HL-60/S4 (cell line): ENCODE data around the gene ZNF678.

Source experiments
- in situ Hi-C: fragments of 300-500 bp; cut with MboI; formaldehyde crosslinking; loops from 2 replicates; pipeline ENCODE4 v1.14.3; 2022; ENCODE audit warnings: low sequenced_read_pairs

Gene ZNF678

DNA sequence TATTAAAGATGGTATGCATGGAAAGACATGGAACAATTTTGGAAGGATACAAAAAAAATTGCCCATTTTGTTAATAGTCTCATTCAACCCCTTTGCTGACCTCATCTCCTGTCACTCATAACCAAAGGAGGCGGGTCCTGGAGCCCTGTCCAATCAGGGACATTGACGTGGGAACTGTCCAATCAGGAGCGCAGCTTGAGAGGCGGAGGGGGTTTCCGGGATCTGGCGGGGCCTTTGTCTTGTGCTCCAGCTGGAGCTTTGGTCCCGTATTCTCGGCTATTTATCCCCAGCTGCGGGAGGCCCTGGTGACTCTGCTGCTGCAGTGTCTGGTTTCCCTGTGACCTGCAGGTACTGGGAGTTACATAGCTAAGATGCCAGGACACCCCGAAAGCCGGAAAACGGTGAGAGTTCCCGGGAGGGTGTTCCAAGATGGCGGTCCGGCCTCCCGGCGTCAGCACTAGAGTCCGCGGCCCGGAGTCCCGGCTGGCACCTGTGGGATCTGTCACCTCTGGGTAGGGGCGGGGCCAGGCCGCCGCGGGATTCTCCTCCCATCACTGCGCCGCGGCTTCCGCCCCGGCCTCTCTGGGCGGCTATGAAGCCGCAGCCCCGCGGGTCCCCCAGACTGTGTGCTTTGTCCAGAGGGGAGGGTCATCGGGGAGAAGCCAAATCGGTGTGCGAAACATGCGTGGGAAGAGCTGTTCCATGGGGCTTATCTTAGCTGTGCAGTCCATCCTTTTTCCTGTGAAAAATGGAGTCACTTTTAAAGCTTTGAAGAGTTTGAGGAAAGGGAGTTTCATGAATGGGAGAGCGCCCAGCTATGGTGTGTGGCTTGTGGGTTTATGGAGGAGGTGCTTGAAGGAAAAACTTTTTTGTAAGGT, at the start of gene ZNF678:
ZNF678 (plus strand) TSS at position 233 of the 878 bp plus-strand sequence. CDS start 87,436 bp downstream, outside the sequence.
- in situ Hi-C loops = no loop called here

DNA sequence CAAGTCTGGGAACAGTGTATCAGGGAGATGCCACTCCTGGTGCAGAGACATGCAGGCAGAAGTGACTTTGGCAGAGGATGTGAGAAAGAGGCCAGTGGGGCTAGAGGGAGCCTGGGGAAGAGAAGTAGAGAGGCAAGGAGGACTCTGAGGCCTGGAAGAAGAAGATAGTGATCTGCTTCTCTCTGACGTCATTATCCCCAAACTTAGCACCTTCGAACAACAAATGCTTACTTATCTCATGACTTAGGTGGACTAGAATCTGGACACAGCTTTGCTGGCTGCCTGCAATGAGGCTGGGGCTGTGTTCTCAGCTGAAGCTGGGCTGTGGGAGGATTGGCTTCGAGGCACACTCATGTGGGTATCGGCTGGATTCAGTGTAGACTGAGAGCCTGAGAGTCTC, 44.5 kb upstream of the ZNF678 start:
- in situ Hi-C loops = no loop called here

DNA sequence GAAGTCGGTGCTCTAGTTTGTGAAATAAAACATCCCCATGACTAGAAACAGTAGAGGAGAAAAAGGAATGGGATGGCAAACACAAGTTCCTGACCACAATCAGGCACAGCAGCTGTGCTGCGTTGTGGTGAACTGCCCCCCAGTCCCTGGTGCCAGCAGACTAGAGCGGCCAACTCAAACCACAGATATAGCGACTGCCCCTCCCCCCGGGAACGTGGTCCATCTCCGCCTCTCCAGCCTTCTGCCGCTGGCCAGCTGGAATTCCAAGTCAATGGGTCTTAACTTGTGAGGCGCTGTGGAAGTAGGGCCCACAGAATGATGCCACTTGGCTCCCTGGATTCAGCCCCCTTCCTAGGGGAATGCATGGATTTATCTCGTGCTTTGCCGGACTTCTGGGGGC, 41.6 kb upstream of the ZNF678 start:
- in situ Hi-C loops = no loop called here

DNA sequence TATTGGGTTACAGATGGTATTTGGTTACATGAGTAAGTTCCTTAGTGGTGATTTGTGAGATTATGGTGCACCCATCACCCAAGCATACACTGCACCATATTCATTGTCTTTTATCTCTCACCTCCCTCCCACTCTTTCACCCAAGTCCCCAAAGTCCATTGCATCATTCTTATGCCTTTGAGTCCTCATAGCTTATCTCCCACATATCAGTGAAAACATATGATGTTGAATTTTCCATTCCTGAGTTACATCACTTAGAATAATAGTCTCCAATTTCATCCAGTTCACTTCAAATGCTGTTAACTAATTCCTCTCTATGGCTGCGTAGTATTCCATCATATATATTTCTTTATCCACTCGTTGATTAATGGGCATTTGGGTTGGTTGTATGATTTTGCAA, 36.8 kb upstream of the ZNF678 start:
- in situ Hi-C loops = no loop called here

DNA sequence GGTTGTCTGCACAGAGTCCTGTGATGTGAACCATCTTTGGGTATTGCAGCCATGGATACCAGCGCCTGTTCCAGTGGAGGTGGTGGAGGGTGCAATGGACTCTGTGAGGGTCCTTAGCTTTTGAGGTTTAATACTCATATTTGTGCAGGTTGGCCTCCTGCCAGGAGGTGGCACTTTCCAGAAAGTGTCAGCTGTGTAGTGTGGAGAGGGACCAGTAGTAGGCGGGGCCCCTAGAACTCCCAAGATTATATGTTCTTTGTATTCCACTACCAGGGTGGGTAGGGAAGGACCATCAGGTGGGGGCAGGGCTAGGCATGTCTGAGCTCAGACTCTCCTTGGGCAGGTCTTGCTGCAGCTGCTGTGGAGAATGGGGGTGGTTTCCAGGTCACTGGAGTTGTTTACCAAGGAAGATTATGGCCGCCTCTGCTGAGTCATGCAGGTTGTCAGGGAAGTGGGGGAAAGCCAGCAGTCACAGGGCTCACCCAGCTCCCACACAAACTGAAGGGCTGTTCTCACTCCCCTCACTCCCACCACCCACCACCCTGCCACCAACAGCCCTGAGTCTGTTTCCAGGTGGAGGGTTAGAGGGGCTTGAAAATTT, 31.2 kb upstream of the ZNF678 start:
- in situ Hi-C loops = no loop called here

DNA sequence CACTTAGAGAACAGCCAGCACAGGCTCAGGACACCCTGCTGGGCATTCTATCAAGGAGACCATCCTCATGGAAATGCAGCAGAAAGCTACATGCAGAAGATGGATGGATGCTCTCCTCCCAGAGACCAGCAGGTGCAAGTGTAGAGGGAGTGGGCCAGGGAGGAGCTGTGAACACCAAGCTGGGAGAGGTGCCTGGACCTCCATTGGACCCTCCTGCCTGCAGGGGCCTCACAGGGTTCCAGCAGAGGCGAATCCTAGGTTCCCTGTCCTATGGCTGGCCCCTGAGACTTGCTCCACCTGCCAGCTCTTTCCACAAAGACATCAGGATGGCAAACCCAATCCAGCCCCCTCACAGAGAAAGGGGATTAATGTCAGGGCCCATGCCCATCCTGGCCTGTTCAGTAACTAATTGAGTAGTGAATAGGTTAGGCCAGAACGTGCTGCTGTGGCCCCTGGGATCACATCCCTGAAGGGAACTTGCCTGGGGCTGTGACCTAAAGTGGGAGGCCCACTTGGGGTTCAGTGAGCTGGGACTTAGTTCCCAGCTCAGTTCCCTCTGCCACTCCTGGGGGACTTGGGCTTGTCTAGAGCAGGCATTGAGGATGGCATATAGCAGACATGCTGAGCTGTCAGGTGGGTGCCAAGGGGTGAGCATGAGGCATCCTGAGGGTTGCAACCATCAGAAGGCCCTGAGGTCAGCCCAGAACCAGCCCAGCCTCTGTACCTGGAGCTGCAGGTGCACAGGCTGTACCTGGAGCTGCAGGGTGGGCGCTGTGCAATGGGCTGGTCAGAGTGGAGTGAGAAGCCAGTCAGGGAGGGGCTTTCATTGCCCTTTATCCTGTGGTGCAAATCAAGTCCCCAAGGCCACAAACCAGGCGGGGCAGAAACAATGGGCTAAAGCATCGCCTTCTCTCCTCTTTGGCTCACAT, 22.9 kb upstream of the ZNF678 start:
- in situ Hi-C loops = no loop called here

DNA sequence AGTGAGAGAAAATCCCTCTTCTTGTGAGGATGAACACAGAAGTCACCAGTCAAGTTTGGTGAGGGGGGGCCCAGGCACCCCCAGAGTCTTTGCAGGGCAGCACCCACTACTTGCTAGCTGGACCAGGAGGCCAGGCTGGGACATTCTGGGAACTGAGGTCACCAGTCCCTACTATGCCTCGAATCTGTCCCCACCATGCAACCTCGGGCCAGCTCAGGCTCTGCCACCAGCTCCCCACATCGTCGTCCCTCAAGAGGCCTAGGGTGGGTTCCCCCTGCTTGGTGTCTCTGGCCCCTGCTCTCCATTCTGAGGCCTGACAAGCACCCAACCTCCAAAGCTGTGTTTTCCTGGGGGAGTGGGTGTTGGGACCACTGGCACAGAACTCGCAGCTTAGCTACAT, 22.2 kb upstream of the ZNF678 start:
- in situ Hi-C loops = no loop called here

DNA sequence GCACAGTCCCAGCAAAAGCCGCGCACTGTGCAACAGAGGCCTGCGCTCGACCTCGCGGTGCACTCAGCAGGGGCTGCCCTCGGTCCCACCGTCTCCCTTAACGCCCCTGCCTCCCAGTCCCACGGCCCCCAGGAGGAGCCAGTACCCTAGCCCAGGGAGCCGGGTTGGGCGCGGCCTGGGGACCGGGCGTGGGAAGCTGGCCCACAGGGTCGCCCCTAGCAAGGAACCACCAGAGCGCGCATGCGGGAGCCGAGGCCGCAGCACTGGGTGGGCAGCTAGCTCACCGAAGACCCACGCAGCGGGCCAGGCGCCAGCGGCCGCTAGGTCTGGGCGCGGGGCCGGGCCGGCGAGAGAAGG, 21.6 kb upstream of the ZNF678 start:
- in situ Hi-C loops = no loop called here

DNA sequence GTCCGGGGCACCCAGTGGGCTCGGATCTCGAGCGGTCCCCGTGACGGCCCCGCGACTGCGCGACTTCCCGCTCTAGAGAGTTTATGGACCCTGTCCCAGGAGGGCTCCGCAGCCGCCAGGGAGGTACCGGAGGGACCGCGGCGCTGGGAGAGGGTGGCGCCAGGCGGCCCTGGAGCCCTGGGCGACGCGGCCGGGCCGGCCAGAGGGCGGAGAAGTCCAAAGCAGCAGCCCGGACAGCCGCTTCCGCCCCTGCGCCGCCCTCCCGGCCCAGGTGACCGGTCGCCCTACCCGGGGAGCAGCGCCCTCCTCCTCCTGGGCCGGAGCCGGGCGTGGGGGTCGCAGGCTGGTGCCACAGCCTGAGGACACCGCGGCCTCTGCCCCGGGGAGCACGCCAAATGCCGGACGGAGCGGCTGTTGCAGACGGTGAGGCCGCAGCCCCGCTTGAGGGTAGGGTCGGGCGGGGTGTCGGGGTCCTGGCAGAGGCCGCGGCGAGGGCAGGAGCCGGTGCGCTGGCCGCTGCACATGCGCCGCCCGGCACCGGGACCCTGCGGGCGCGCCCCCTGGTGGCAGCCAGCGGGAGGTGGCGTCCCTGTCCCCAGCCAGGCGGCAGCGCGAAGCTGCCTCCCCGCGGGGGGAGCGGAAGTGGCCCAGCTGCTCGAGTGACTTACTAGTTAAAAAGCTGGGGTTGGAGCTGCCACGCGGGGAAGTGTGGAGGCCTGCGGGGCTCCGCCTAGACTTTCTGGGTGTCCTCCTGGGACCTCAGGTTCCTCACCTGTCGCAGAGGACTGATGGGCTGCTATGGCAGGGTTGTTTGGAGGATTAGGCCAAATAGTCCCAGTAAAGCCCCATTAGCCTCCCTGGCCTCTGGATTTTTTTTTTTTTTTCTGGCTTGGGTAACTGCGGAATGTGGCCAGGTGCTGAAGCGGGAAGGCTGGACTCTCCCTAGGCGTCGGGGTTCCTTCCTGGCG, 20.9 kb upstream of the ZNF678 start:
- in situ Hi-C loops = no loop called here

DNA sequence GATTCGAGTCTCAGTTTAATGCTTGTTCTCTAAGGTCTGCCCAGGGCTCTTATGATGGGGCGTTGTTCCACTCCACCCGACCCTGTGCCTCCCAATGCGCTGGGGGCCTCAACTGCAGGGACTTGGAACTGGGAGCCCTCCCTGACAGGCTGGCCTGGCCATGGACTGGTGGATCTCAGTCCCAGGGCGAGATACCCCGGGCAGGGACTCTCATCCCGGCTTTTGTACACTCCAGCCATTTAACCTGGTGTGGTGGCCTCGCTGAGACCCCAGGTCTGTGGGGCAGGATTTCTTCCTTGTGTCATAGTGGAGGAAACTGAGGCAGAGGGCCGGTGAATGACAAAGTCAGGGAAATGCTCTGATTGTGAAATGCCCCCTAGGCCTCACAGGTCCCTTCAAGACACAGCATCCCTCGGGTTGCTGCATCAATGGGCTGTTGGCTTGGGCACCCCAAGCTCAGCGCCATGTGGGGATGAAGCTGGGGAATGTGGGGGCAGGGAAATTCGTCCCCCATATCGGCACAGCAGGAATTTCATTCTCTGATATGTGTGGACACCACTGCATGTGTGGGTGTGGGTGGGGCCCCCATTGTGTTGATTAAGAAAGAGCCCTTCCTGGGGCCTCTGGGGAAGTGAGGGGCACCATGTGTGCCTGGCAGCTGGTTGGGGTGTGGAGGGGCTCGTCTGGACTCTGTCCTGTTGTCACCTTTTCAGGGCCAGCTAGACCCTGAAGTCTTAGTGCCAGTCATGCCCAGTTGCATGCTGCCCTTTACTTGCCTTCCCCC, 19.9 kb upstream of the ZNF678 start:
- in situ Hi-C loops = no loop called here

DNA sequence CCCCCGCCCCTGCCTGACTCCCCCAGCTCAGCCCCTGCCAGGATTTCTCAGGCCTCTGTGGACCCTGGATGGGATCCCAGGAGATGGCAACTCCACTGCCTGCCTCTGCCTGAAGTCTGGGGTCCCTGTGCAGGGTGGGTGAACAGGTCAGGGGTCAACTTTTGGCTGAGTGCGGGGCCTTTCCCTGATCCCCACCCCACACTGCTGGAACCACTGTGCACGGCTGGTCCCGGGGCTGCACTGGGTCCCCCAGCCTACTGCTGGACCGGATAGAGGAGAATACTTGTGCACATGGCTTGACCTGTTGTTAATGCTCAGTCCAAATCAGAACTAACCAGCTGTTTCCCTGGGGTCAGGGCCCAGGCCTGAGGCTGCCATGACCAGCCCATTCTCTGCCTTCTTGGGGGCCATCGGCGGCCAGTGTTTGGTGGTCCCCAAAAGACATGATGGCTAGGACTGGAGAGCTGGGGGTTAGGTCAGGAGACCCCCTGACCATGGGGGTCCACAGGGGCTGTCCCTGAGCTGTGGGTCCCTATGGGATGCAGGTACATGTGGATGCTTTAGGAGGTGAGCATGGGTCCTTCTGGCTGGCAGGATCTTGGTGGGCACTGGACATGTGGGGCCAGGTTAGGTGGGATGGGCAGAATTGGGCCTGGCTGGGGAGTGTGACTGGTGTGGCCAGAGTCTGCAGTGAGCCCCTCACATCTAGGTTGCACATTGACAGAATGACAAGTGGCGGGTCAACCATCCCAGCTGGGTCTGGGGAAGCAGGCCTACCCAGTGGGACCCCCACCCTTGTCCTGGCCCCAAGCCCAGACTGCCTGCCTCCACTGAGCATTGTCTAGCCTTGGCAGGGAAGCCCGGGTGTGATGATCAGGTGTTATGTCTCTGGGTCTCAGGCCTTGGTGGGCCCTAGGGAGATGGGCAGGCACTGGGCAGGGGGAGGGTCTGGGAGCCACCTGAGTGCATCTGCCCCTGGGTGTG, 19.0 kb upstream of the ZNF678 start:
- in situ Hi-C loops = no loop called here

DNA sequence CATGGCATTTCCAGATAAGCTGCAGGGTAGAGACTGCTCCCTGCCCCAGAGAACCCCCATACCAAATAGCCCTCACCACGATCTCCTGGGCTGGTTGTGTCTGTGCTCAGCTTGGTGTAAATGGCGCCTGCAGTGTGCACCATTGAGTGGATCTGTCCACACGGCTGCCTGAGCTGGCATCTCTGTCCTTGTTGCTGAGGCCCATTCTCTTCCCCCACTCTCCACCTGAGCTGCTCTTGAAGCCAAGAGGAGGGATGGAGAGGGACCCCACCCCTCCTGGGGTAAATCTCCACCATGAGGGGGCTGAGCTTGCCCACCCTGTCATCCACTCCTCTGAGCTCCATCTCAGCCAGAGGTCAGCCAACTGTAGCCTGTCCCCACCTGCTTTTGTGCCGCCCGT, 18.0 kb upstream of the ZNF678 start:
- in situ Hi-C loops = no loop called here

DNA sequence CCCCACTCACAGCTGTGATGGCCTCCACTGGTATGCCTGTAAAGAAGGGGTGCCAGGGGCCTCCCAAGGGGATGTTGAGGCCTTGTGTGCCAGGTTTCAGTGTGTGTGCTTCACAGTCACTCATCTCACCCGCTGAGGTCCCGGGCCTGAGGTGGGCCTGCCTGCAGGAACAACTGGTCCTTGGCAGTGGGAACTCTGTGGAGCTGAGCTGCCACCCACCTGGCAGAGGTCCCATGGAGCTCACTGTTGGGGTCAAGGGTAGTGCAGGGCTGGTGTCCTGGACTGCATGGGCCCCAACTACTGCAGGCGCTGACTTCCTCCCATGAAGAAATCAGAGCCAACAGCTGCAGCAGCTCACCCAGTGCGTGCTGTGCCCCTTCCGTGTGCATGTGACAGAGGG, 17.3 kb upstream of the ZNF678 start:
- in situ Hi-C loops = no loop called here

DNA sequence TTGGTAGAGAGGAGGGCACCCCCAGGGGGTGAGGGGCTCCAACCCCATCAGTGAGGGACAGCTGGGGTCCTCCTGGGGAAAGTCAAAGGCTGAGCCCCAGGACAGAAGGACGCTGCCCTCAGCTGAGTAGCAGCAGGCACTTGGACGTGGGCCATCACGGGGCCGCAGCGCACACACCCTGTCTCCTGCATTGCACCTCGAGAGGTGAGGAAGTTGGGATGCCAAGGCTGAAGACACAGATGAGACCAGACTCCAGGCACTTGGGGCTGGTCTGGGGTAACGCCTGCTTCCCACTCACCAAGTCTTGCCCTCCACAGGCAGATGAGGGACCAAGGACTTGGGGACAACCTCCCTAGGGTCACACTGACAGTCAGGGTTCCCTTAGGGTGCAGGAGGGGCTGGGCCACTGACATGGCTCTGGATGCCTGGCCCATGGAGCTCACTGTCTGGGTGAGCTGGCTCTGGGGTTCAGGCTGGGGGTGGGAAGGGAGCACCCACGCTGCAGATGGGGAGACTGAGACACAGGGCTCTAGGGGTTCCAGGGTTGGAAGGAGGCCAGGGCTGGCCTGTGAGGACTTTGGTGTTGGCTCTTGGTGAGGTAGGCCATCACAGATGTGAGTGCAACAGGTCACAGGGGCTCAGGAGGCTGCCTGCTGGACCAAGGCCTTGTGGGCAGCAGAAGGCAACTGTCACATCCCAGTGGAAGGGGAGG, 16.6 kb upstream of the ZNF678 start:
- in situ Hi-C loops = no loop called here

DNA sequence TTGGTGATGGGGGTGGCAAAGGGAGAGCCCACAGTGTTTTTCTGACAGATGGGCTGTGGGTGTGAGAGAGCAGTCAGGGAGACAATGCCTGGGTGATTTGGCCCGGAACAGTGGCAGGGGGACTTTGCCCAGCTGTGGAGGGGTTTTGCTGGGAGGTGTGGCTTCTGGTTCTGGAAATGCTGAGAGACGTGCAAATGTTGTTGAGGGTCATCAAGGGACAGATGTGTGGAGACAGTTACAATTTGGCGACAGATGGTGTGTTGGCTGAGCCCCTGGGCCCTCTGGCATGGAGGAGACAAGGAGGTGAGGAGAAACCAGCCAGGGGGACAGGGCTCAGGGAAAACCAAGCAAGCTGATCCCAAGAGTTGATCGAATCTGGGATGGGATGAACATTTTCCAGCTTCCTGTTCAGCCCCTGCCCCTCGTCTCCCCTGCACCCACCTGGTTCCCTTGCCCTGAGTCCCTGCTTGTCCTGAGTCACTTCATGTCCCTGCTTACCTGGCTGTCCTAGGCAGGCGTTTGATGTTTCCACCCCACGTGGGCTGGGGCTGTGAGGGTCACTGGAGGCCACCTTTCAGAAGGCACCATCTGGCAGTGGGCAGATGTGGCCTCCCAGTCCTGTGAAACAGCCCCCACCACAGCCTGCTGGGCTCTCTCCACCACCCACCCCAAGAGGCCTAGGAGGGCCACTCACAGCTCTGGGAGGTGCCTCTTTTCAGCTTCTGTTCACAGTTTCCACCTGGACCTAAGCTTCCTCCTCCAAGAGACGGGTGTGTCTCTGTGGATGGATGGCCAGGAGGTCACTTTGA, 15.8 kb upstream of the ZNF678 start:
- in situ Hi-C loops = no loop called here

DNA sequence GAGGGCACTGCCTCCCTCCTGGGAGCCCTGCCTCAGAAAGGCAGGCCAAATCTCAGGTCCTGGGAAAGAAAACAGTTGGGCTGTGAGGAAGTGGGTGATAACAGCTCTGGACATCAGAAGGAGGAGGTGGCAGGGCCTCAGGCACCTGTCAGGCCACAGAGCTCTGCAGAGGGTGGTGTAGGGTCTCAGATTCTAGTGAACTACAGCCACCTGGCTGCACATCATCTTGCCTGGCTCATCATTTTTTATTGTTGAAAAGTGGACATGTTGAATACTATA, 15.3 kb upstream of the ZNF678 start:
- in situ Hi-C loops = no loop called here

DNA sequence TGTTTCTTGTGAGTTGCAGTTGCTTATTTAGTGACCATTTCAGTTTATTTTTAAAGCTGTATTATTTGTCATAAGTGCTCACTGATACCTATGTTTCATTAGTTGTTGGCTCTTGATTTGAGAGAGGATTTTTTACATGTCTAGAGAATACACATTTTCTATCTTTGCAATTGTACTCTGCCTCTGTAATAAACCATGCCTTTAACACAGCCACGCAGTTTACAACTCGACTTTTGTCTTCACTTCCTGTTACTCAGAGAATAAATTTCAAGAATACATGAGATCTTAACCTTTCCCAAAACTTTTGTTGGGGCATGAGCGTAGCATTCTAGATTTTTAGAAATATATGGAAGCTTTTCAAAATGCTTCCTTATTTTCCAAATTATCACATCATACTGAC, 14.9 kb upstream of the ZNF678 start:
- in situ Hi-C loops = no loop called here
